HepG2 (cell line): ENCODE results near the gene SP3. TPM values are rescaled to one million over a fixed set of nuclear protein-coding genes. Genes with fewer than 3 reads are reported as not detected.

Experiments used
- KAT7 ChIP-seq: IDR thresholded peaks from 2 replicates; pipeline ENCODE4 v1.6.1; 2018; ENCODE audit warnings: borderline replicate concordance, missing compliant biosample characterization
- NFIB ChIP-seq: sonication (generic); formaldehyde crosslinking; IDR thresholded peaks from 2 replicates; pipeline ENCODE4 v1.9.0; 2021; ENCODE audit warnings: missing genetic modification reagents, mild to moderate bottlenecking, borderline replicate concordance
- SPEN ChIP-seq: sonication (generic); formaldehyde crosslinking; IDR thresholded peaks from 2 replicates; pipeline ENCODE4 v1.5.1; 2020; ENCODE audit warnings: low read depth, mild to moderate bottlenecking, missing genetic modification reagents
- ZFYVE20 ChIP-seq: sonication (generic); formaldehyde crosslinking; IDR thresholded peaks from 2 replicates; pipeline ENCODE4 v1.8.0; 2023; ENCODE audit warnings: low read depth, mild to moderate bottlenecking, moderate library complexity, missing genetic modification reagents, borderline replicate concordance
- ZNF282 ChIP-seq: fragments of 450-650 bp; IDR thresholded peaks from 2 replicates; pipeline ENCODE4 v1.6.1; 2018; ENCODE audit not compliant: partially characterized antibody
- ZSCAN12 ChIP-seq: sonication (generic); formaldehyde crosslinking; IDR thresholded peaks from 2 replicates; pipeline ENCODE4 v1.9.0; 2021; ENCODE audit warnings: mild to moderate bottlenecking, missing genetic modification reagents
- polyA plus RNA-seq, 8 experiments: library from polyadenylated mRNA; depleted of rRNA in 3 of 8; stranded (reverse) in 7 of 8; unstranded in 1 of 8; fragments of >200 nt; fragmentation: Illumina TruSeq in 4 of 8; extraction: Trizol in 4 of 8; gene quantifications; 2 replicates each; pipeline versions ENCODE4 v1.2.1 to v1.2.3, GENCODE V29; 2011 to 2016; ENCODE audit warnings: low read depth in 4 of 8, missing spikeins in 1 of 8, mixed read lengths in 1 of 8; ENCODE audit not compliant: insufficient read depth in 1 of 8
- total RNA-seq, 5 experiments: library from RNA; depleted of rRNA; stranded (reverse); fragments of >200 nt; fragmentation: Illumina TruSeq; extraction: Trizol; gene quantifications; 2 replicates each; pipeline ENCODE4 v1.2.3, GENCODE V29; 2016; ENCODE audit warnings: low read depth in 1 of 5
- TF ChIP-seq, protein P1 (sequence below): sonication (generic); formaldehyde crosslinking; IDR thresholded peaks from 2 replicates; pipeline ENCODE4 v1.4.0; 2020; ENCODE audit warnings: missing genetic modification reagents
- TF ChIP-seq, protein P2 (sequence below): sonication (generic); formaldehyde crosslinking; IDR thresholded peaks from 2 replicates; pipeline ENCODE4 v1.8.0; 2022; ENCODE audit warnings: mild to moderate bottlenecking, missing genetic modification reagents, moderate library complexity
- TF ChIP-seq, protein P3 (sequence below): sonication (generic); formaldehyde crosslinking; IDR thresholded peaks from 2 replicates; pipeline ENCODE4 v1.4.0; 2020; ENCODE audit warnings: missing genetic modification reagents, mild to moderate bottlenecking, borderline replicate concordance
- TF ChIP-seq, protein P4 (sequence below): sonication (generic); formaldehyde crosslinking; IDR thresholded peaks from 2 replicates; pipeline ENCODE4 v1.5.0; 2020; ENCODE audit warnings: mild to moderate bottlenecking, missing genetic modification reagents
- TF ChIP-seq, protein P5 (sequence below), 2 experiments: fragments of 450-650 bp in 1 of 2; sonication (generic) in 1 of 2; formaldehyde crosslinking; IDR thresholded peaks; 2 replicates each; pipeline versions ENCODE4 v1.5.0 to v1.8.0; 2020 to 2022; ENCODE audit warnings: mild to moderate bottlenecking in 1 of 2, missing genetic modification reagents in 1 of 2
- TF ChIP-seq, protein P6 (sequence below): sonication (generic); formaldehyde crosslinking; IDR thresholded peaks from 2 replicates; pipeline ENCODE4 v1.5.0; 2020; ENCODE audit warnings: missing genetic modification reagents

SP3 gene
- total and polyA plus RNA-seq, 2 of the 13 experiments (the other 11 are each of a cell fraction or from before 2014, with no cell fraction given) = 57.3 to 132 TPM

DNA sequence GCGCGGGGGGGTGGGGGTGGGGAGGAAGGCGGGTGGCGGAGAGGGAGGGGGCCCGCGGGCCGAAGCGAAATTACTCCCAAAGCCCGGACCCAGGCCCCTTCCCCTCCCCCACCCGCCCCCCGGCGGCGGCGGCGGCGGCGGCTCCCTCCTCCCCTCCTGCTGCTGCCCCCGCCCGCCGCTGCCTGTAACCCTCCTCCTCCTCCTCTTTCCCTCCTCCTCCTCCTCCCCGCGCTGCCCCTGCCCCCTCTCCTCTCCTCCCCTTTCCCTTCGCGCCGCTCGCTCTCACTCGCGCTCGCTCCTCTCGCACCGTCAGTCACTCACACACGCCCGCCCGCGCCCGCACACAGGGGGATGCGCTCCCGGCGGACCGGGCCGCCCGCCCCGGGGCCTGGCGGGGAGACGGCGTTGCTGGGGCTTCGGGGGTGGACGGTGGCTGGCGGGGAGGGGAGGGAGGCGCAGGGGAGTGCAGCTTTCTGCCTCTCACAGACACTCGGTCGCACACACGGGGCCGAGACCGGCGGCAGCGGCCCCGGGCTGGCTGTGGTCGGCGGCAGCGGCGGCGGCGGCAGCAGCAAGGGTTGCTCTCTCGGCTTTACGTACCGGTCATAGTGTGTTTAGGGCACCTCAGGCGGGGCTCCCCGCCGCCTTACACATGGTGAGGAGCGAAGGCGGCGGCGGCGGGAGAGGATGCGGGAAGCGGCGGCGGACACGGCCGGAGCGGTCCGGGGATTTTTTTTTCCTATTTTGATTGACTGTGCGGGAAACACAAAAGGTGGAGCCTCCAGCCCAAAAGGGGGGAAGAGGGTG, 405 bp downstream of the SP3 start (continued):
- TF ChIP-seq, protein P1, sequence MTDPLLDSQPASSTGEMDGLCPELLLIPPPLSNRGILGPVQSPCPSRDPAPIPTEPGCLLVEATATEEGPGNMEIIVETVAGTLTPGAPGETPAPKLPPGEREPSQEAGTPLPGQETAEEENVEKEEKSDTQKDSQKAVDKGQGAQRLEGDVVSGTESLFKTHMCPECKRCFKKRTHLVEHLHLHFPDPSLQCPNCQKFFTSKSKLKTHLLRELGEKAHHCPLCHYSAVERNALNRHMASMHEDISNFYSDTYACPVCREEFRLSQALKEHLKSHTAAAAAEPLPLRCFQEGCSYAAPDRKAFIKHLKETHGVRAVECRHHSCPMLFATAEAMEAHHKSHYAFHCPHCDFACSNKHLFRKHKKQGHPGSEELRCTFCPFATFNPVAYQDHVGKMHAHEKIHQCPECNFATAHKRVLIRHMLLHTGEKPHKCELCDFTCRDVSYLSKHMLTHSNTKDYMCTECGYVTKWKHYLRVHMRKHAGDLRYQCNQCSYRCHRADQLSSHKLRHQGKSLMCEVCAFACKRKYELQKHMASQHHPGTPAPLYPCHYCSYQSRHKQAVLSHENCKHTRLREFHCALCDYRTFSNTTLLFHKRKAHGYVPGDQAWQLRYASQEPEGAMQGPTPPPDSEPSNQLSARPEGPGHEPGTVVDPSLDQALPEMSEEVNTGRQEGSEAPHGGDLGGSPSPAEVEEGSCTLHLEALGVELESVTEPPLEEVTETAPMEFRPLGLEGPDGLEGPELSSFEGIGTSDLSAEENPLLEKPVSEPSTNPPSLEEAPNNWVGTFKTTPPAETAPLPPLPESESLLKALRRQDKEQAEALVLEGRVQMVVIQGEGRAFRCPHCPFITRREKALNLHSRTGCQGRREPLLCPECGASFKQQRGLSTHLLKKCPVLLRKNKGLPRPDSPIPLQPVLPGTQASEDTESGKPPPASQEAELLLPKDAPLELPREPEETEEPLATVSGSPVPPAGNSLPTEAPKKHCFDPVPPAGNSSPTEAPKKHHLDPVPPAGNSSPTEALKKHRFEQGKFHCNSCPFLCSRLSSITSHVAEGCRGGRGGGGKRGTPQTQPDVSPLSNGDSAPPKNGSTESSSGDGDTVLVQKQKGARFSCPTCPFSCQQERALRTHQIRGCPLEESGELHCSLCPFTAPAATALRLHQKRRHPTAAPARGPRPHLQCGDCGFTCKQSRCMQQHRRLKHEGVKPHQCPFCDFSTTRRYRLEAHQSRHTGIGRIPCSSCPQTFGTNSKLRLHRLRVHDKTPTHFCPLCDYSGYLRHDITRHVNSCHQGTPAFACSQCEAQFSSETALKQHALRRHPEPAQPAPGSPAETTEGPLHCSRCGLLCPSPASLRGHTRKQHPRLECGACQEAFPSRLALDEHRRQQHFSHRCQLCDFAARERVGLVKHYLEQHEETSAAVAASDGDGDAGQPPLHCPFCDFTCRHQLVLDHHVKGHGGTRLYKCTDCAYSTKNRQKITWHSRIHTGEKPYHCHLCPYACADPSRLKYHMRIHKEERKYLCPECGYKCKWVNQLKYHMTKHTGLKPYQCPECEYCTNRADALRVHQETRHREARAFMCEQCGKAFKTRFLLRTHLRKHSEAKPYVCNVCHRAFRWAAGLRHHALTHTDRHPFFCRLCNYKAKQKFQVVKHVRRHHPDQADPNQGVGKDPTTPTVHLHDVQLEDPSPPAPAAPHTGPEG = peak; percentile 81; the same call in 1 of the 2 replicates
- no peak for TF ChIP-seq SPEN (CRISPR knock-in tag)
- TF ChIP-seq, protein P2, sequence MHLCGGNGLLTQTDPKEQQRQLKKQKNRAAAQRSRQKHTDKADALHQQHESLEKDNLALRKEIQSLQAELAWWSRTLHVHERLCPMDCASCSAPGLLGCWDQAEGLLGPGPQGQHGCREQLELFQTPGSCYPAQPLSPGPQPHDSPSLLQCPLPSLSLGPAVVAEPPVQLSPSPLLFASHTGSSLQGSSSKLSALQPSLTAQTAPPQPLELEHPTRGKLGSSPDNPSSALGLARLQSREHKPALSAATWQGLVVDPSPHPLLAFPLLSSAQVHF (CRISPR knock-in tag) = peak; percentile 95
- no peak for TF ChIP-seq ZFYVE20
- TF ChIP-seq, protein P3, sequence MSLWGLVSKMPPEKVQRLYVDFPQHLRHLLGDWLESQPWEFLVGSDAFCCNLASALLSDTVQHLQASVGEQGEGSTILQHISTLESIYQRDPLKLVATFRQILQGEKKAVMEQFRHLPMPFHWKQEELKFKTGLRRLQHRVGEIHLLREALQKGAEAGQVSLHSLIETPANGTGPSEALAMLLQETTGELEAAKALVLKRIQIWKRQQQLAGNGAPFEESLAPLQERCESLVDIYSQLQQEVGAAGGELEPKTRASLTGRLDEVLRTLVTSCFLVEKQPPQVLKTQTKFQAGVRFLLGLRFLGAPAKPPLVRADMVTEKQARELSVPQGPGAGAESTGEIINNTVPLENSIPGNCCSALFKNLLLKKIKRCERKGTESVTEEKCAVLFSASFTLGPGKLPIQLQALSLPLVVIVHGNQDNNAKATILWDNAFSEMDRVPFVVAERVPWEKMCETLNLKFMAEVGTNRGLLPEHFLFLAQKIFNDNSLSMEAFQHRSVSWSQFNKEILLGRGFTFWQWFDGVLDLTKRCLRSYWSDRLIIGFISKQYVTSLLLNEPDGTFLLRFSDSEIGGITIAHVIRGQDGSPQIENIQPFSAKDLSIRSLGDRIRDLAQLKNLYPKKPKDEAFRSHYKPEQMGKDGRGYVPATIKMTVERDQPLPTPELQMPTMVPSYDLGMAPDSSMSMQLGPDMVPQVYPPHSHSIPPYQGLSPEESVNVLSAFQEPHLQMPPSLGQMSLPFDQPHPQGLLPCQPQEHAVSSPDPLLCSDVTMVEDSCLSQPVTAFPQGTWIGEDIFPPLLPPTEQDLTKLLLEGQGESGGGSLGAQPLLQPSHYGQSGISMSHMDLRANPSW (CRISPR knock-in tag) = no peak
- TF ChIP-seq, protein P4, sequence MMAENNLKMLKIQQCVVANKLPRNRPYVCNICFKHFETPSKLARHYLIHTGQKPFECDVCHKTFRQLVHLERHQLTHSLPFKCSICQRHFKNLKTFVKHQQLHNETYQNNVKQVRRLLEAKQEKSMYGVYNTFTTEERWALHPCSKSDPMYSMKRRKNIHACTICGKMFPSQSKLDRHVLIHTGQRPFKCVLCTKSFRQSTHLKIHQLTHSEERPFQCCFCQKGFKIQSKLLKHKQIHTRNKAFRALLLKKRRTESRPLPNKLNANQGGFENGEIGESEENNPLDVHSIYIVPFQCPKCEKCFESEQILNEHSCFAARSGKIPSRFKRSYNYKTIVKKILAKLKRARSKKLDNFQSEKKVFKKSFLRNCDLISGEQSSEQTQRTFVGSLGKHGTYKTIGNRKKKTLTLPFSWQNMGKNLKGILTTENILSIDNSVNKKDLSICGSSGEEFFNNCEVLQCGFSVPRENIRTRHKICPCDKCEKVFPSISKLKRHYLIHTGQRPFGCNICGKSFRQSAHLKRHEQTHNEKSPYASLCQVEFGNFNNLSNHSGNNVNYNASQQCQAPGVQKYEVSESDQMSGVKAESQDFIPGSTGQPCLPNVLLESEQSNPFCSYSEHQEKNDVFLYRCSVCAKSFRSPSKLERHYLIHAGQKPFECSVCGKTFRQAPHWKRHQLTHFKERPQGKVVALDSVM = no peak
- TF ChIP-seq, protein P5, sequence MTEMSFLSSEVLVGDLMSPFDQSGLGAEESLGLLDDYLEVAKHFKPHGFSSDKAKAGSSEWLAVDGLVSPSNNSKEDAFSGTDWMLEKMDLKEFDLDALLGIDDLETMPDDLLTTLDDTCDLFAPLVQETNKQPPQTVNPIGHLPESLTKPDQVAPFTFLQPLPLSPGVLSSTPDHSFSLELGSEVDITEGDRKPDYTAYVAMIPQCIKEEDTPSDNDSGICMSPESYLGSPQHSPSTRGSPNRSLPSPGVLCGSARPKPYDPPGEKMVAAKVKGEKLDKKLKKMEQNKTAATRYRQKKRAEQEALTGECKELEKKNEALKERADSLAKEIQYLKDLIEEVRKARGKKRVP (CRISPR knock-in tag; IDR thresholded peaks at IDR 0.05) = 0 out of 4 replicates have a peak, but pooled peaks of 1 of the 2 experiments have one; percentile 27
- TF ChIP-seq NFIB (CRISPR knock-in tag) = no peak
- TF ChIP-seq ZSCAN12 (CRISPR knock-in tag) = no peak
- no peak; the same call in 1 of the 2 replicates for TF ChIP-seq KAT7
- TF ChIP-seq ZNF282 = no peak
- TF ChIP-seq, protein P6, sequence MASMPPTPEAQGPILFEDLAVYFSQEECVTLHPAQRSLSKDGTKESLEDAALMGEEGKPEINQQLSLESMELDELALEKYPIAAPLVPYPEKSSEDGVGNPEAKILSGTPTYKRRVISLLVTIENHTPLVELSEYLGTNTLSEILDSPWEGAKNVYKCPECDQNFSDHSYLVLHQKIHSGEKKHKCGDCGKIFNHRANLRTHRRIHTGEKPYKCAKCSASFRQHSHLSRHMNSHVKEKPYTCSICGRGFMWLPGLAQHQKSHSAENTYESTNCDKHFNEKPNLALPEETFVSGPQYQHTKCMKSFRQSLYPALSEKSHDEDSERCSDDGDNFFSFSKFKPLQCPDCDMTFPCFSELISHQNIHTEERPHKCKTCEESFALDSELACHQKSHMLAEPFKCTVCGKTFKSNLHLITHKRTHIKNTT (CRISPR knock-in tag) = no peak
